ENCODE results near the gene RRP36.
"Not testable (repeated sequence)": the region's sequence is repeated elsewhere in the genome, so short reads cannot be mapped to it uniquely, and the experiment has no call there.

Gene RRP36

GRCh38 chr6:43040542-43041257 lies 19.3 kb downstream of the RRP36 start:
- no peak for DNase-seq

- not testable (repeated sequence) for DNase-seq
Observed at GRCh38 chr6:43041475-43041874, 20.1 kb downstream of the RRP36 start.

- no peak for DNase-seq
Observed at GRCh38 chr6:43043310-43043709, 21.9 kb downstream of the RRP36 start.

- no peak for DNase-seq
Observed at GRCh38 chr6:43045371-43045930, 24.0 kb downstream of the RRP36 start.

- no peak for DNase-seq
Observed at GRCh38 chr6:43047998-43048397, 26.6 kb downstream of the RRP36 start.

GRCh38 chr6:43050981-43051380 lies 29.6 kb downstream of the RRP36 start:
- DNase-seq: no peak

GRCh38 chr6:43052225-43052841 lies 30.9 kb downstream of the RRP36 start:
- DNase-seq: no peak

GRCh38 chr6:43052842-43053544 lies 31.6 kb downstream of the RRP36 start:
- DNase-seq: no peak

- DNase-seq: peak; percentile 90
Observed at GRCh38 chr6:43053545-43054205, 32.3 kb downstream of the RRP36 start, which contains the start of gene CUL7. CUL7 (minus strand) TSS chr6:43053851; CDS start chr6:43052788, 1,063 bp downstream.

GRCh38 chr6:43054206-43054943 lies 33.0 kb downstream of the RRP36 start:
- DNase-seq: no peak

- no peak for DNase-seq
Observed at GRCh38 chr6:43055966-43056365, 34.5 kb downstream of the RRP36 start.

- no peak for DNase-seq
Observed at GRCh38 chr6:43058531-43058930, 37.1 kb downstream of the RRP36 start.

- peak; percentile 89 for DNase-seq
Observed at GRCh38 chr6:43059168-43060033, 38.0 kb downstream of the RRP36 start, which contains the start of the genes KLC4 and MRPL2. KLC4 (plus strand) TSS chr6:43059631; CDS start chr6:43061336, 1,705 bp downstream. MRPL2 (minus strand) TSS chr6:43059434; CDS start chr6:43059381, 53 bp downstream.

- DNase-seq: peak; percentile 9
Observed at GRCh38 chr6:43060034-43060754, 38.8 kb downstream of the RRP36 start.

GRCh38 chr6:43060755-43061633 lies 39.6 kb downstream of the RRP36 start:
- no peak for DNase-seq

GRCh38 chr6:43061861-43062260 lies 40.4 kb downstream of the RRP36 start:
- DNase-seq: no peak

- DNase-seq: no peak
Observed at GRCh38 chr6:43062818-43063217, 41.4 kb downstream of the RRP36 start.

- no peak for DNase-seq
Observed at GRCh38 chr6:43070028-43070632, 48.7 kb downstream of the RRP36 start.

Measured in NCI-H187 treated with DMSO at 0.1 percent for 48 hours (cell line).